Measurements from ENCODE around the gene SAMD14.

GRCh38 chr17:50071692-50072091, 58.3 kb downstream of the SAMD14 start:
- TF ChIP-seq TARDBP (IDR thresholded peaks at IDR 0.05; ENCODE audit: borderline replicate concordance) (no peak), ELK1 (IDR thresholded peaks at IDR 0.05; ENCODE audit: low read depth, low read length) (no peak), CTCF (IDR thresholded peaks at IDR 0.05 in 2 of 3, conservative IDR thresholded peaks at IDR 0.05 in 1 of 3; ENCODE audit: control insufficient read depth in 2 of 3, extremely low read depth in 1 of 3, insufficient read depth in 1 of 3, low read depth in 3 of 3, low read length in 3 of 3) (no peak), RAD21 (IDR thresholded peaks at IDR 0.05; ENCODE audit: insufficient read depth, low read depth, low read length) (no peak), ZNF274 (IDR thresholded peaks at IDR 0.05; ENCODE audit: insufficient read depth, insufficient read length) (no peak), E2F4 (IDR thresholded peaks at IDR 0.05; ENCODE audit: low read depth, low read length) (no peak)

Measured in GM12878 (cell line).